ENCODE results near the gene PCOLCE2. TPM values are rescaled to one million over a fixed set of nuclear protein-coding genes. Genes with fewer than 3 reads are reported as not detected.

The PCOLCE2 gene
- total RNA-seq, 2 donors from 2014 or later, result not detected

GRCh38 chr3:142844339-142844977 lies 44.4 kb downstream of the PCOLCE2 start:
- H3K9me3 Mint-ChIP-seq, result no peaks in the 10 kb centered on the region
- no peak overlapping the region for H3K27ac Mint-ChIP-seq
- no peaks in the 10 kb centered on the region for H3K36me3 Mint-ChIP-seq
- no peak overlapping the region for H3K4me3 Mint-ChIP-seq
- no peaks in the 10 kb centered on the region for H3K4me1 Mint-ChIP-seq (ENCODE audit: low read depth in 2 of 2)
- DNase-seq (ENCODE audit: low spot score) (no peak), ATAC-seq (no peak)
- peaks cover 13 to 24% of the 10 kb centered on the region in 2 donors for H3K27me3 Mint-ChIP-seq

GRCh38 chr3:142839831-142840230 lies 49.1 kb downstream of the PCOLCE2 start:
- Mint-ChIP-seq H3K4me1 (ENCODE audit: low read depth in 2 of 2) (no peaks in the 10 kb centered on the region), H3K4me3 (no peak overlapping the region), H3K36me3 (no peaks in the 10 kb centered on the region), H3K27me3 (peaks cover 16 to 30% of the 10 kb centered on the region in 2 donors), H3K9me3 (no peaks in the 10 kb centered on the region), H3K27ac (no peak overlapping the region)
- no peak for ATAC-seq
- DNase-seq (ENCODE audit: low spot score), result no peak

DNA sequence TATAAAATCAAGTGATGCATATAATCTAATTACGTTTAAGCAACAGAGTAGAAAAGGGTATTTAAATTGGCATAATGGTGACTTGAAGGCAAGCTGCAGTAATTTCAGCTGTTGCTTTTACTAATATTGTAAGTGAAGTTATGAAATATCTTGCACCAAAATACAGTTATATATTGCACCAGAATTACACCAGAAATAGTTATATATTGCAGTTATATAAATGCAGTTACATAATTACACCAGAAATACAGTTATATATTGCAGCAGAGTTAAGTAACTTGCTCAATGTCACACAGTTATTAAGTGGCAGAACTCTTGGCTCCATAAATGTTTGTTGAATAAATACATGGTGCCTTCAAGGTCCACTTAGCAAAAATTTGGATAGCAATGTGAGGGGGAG lies 51.4 kb downstream of the PCOLCE2 start:
- Mint-ChIP-seq H3K4me1 (ENCODE audit: low read depth in 2 of 2) (no peaks in the 10 kb centered on the region), H3K27ac (no peak overlapping the region), H3K4me3 (no peak overlapping the region), H3K27me3 (peaks cover 18 to 42% of the 10 kb centered on the region in 2 donors), H3K9me3 (no peaks in the 10 kb centered on the region), H3K36me3 (no peaks in the 10 kb centered on the region)
- ATAC-seq (no peak), DNase-seq (ENCODE audit: low spot score) (no peak)

DNA sequence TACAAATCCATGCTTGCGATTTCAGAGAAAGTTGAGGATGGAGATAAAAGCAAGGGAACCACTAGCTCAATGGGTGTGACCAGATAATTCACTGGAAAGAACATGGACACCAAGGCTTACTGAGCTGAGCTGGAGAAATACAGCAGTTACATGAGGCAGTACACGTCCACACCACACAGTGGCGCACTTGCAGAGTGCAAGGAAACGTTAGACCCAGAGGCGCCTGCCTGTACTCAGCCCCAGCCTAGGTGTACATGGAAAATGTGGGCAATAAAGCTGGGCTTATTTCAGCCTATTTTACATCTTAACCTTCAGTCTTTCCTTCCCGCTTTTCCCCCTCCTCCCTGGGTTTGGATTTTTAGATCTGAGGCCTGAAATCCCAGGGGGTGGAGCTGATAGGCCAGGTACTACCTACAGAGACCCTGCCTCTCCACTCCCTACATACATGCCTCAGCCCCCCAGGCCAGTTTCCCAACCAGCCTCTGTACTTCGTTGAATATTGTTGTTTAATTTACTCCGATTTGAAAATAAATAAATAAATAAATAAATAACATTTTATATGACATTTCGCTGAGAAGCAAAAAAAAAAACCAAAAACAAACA lies 60.1 kb downstream of the PCOLCE2 start:
- no peaks in the 10 kb centered on the region for H3K9me3 Mint-ChIP-seq
- no peaks in the 10 kb centered on the region for H3K4me1 Mint-ChIP-seq (ENCODE audit: low read depth in 2 of 2)
- H3K27ac Mint-ChIP-seq, result no peak overlapping the region
- peaks cover 27 to 33% of the 10 kb centered on the region in 2 donors for H3K27me3 Mint-ChIP-seq
- ATAC-seq (peak; percentile 80 to 85), DNase-seq (ENCODE audit: low spot score) (no peak)
- H3K36me3 Mint-ChIP-seq, result no peaks in the 10 kb centered on the region
- H3K4me3 Mint-ChIP-seq, result no peak overlapping the region

GRCh38 chr3:142819179-142819578 lies 69.7 kb downstream of the PCOLCE2 start:
- Mint-ChIP-seq H3K9me3 (no peaks in the 10 kb centered on the region), H3K36me3 (no peaks in the 10 kb centered on the region), H3K27ac (no peak overlapping the region), H3K4me1 (ENCODE audit: low read depth in 2 of 2) (no peaks in the 10 kb centered on the region), H3K4me3 (no peak overlapping the region), H3K27me3 (peaks cover 9 to 21% of the 10 kb centered on the region in 2 donors)
- DNase-seq (ENCODE audit: low spot score) (no peak), ATAC-seq (no peak)

GRCh38 chr3:142818651-142819050 lies 70.2 kb downstream of the PCOLCE2 start:
- Mint-ChIP-seq H3K4me3 (no peak overlapping the region), H3K9me3 (no peaks in the 10 kb centered on the region)
- no peak for ATAC-seq

DNA sequence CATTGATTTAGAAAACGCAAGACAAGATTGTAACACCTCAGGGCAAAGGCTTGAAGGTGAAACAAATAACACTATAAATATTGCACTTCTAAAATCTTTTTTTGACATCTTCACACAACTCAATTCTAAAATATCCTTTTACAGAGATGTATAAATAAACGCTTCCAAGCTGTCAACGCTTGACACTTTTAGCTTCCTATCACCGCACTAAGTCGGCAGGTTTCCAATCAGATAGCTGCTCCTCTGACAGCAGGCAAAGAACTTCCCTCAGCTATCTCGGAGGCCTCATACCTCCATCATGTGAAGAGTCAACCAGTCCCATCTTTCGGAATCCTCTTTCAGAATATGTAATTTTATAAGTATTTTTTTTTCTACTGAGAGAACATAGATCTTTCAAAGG lies 71.0 kb downstream of the PCOLCE2 start:
- no peak for DNase-seq (ENCODE audit: low spot score)
- peaks cover 9 to 22% of the 10 kb centered on the region in 2 donors for H3K27me3 Mint-ChIP-seq
- no peak overlapping the region for H3K4me3 Mint-ChIP-seq
- no peaks in the 10 kb centered on the region for H3K4me1 Mint-ChIP-seq (ENCODE audit: low read depth in 2 of 2)
- H3K27ac Mint-ChIP-seq, result no peak overlapping the region
- no peak for ATAC-seq
- H3K36me3 Mint-ChIP-seq, result no peaks in the 10 kb centered on the region
- H3K9me3 Mint-ChIP-seq, result no peaks in the 10 kb centered on the region

More at GRCh38 chr3:142818651-142819050, 70.2 kb downstream of the PCOLCE2 start:
- DNase-seq (ENCODE audit: low spot score), result no peak
- Mint-ChIP-seq H3K4me1 (ENCODE audit: low read depth in 2 of 2) (no peaks in the 10 kb centered on the region), H3K36me3 (no peaks in the 10 kb centered on the region), H3K27me3 (peaks cover 9 to 22% of the 10 kb centered on the region in 2 donors), H3K27ac (no peak overlapping the region)

DNA sequence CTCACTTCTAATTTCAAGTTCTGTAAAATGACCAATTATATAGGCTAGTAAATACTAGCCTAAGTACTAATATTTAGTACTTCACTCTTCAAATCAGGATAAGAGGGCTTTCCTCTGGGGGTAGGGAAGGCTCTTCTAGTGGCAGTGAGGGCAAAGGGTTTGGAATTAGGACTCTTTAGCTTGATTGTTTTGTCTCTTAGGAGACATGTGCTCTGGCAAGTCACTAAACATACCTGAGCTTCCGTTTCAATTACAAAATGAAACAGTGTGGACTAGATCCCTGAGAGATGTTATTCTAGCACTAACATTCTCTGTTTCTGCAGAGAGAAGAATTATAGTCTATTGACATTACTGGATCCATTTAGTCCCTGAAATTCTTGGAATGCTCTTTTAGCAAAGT lies 71.5 kb downstream of the PCOLCE2 start:
- DNase-seq (ENCODE audit: low spot score) (no peak), ATAC-seq (no peak)
- no peaks in the 10 kb centered on the region for H3K9me3 Mint-ChIP-seq
- peaks cover 9 to 18% of the 10 kb centered on the region in 2 donors for H3K27me3 Mint-ChIP-seq
- H3K4me3 Mint-ChIP-seq, result no peak overlapping the region
- H3K4me1 Mint-ChIP-seq (ENCODE audit: low read depth in 2 of 2), result no peaks in the 10 kb centered on the region
- H3K36me3 Mint-ChIP-seq, result no peaks in the 10 kb centered on the region
- no peak overlapping the region for H3K27ac Mint-ChIP-seq

DNA sequence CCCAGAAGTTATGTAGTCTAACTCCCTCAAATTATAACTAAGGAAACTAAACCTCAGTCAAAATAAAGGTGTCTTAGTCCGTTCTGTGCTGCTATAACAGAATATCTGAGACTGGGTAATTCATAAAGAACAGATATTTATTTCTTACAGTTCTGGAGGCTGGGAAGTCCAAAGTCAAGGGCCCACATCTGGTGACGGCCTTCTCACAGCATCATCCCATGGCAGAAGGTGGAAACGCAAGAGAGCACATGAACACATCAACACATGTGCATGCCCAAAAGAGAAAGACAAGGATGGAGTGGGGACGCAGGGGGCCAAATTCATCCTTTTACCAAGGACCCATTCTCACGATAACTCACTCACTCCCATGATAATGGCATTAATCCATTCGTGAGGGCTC lies 73.1 kb downstream of the PCOLCE2 start:
- Mint-ChIP-seq H3K4me3 (no peak overlapping the region), H3K27ac (no peak overlapping the region), H3K4me1 (ENCODE audit: low read depth in 2 of 2) (no peaks in the 10 kb centered on the region), H3K9me3 (no peaks in the 10 kb centered on the region), H3K27me3 (peaks cover 11 to 16% of the 10 kb centered on the region in 2 donors), H3K36me3 (no peaks in the 10 kb centered on the region)
- DNase-seq (ENCODE audit: low spot score) (no peak), ATAC-seq (no peak)

- H3K4me1 Mint-ChIP-seq (ENCODE audit: low read depth in 2 of 2), result peaks cover 0 to 5% of the 10 kb centered on the region in 2 donors
Measured at GRCh38 chr3:142809259-142809658, 79.6 kb downstream of the PCOLCE2 start.

DNA sequence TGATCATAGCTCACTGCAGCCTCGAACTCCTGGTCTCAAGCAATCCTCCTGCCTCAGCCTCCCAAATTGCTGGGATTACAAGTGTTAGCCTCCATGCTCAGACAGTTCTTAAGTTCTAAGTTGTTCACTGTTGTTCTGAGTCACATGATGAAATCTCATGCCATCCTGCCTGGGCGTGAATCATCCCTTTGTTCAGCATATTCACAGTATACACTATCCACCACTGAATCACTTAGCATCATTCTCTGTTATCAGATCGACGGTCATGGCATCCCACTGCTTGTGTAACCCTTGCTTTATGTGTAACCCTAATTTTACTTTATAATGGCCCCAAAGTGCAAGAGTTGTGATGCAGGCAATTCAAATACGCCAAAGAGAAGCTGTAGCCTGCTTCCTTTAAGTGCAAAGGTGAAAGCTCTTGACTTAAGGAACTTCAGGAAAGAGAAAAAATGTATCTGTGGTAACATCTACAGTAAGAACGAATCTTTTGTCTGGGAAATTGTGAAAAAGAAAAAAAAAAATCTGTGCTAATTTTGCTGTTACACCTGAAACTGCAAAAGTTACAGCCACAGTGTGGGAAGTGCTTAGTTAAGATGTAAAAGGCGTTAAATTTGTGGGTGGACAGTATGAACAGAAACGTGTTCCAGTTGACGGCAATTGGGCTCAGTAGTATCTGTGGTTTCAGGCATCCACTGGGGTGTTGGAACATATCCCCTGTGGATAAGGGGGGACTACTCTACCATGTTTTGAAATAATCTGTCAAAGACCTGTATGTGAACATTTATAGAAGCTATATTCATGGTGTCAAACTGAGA lies 80.6 kb downstream of the PCOLCE2 start:
- peaks cover under 1 to 18% of the 10 kb centered on the region in 2 donors for H3K27me3 Mint-ChIP-seq
- no peaks in the 10 kb centered on the region for H3K36me3 Mint-ChIP-seq

More at GRCh38 chr3:142809259-142809658, 79.6 kb downstream of the PCOLCE2 start:
- DNase-seq (ENCODE audit: low spot score) (no peak), ATAC-seq (no peak)
- Mint-ChIP-seq H3K9me3 (no peaks in the 10 kb centered on the region), H3K27me3 (peaks cover 1 to 18% of the 10 kb centered on the region in 2 donors), H3K36me3 (no peaks in the 10 kb centered on the region), H3K27ac (no peak overlapping the region), H3K4me3 (no peak overlapping the region)

DNA sequence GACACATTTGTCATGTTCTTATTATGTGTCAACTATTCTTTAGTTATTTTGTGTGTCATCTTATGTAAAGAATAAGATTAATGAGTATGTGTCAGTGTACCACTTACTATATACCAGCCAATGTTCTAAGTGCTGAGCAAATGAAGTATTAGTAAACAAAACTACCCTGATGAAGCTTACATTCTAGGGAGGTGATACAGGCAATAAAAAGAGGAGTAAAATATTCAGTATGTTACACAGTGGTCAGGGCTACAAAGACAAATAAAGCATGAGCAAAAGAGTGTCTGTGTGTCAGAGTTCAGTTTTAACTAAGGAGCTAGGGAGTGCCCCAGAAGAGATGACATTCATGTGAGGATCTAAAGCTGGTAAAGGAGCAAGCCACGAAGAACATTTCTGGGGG lies 86.0 kb downstream of the PCOLCE2 start:
- DNase-seq (ENCODE audit: low spot score) (no peak), ATAC-seq (no peak)
- Mint-ChIP-seq H3K27me3 (peaks cover 8 to 14% of the 10 kb centered on the region in 2 donors), H3K27ac (no peak overlapping the region), H3K36me3 (no peaks in the 10 kb centered on the region), H3K4me1 (ENCODE audit: low read depth in 2 of 2) (no peaks in the 10 kb centered on the region), H3K4me3 (no peak overlapping the region), H3K9me3 (no peaks in the 10 kb centered on the region)

More for the DNA sequence above, 80.6 kb downstream of the PCOLCE2 start:
- DNase-seq (ENCODE audit: low spot score), result no peak
- Mint-ChIP-seq H3K4me1 (ENCODE audit: low read depth in 2 of 2) (peaks cover 0 to 5% of the 10 kb centered on the region in 2 donors), H3K27ac (no peak overlapping the region), H3K9me3 (no peaks in the 10 kb centered on the region), H3K4me3 (no peak overlapping the region)
- peak; percentile 65 to 79 for ATAC-seq

GRCh38 chr3:142801746-142802145 lies 87.1 kb downstream of the PCOLCE2 start:
- Mint-ChIP-seq H3K9me3 (no peaks in the 10 kb centered on the region), H3K4me1 (ENCODE audit: low read depth in 2 of 2) (no peaks in the 10 kb centered on the region), H3K27ac (no peak overlapping the region), H3K36me3 (no peaks in the 10 kb centered on the region), H3K4me3 (no peak overlapping the region), H3K27me3 (peaks cover 8 to 14% of the 10 kb centered on the region in 2 donors)
- ATAC-seq (no peak), DNase-seq (ENCODE audit: low spot score) (no peak)

GRCh38 chr3:142796823-142797222 lies 92.1 kb downstream of the PCOLCE2 start:
- DNase-seq (ENCODE audit: low spot score), result no peak
- no peaks in the 10 kb centered on the region for H3K4me1 Mint-ChIP-seq (ENCODE audit: low read depth in 2 of 2)
- H3K4me3 Mint-ChIP-seq, result no peak overlapping the region
- H3K9me3 Mint-ChIP-seq, result no peaks in the 10 kb centered on the region
- H3K27ac Mint-ChIP-seq, result no peak overlapping the region
- no peaks in the 10 kb centered on the region for H3K36me3 Mint-ChIP-seq
- no peak for ATAC-seq
- peaks cover 4 to 6% of the 10 kb centered on the region in 2 donors for H3K27me3 Mint-ChIP-seq

Data from natural killer cell treated with Interleukin-12 subunit alpha and Interleukin-12 subunit beta and Interleukin-15 and Interleukin-18, amount 100 ng/mL, for 72 hours (primary cell).